GM18907 (cell line): Measurements from ENCODE around the gene TEX19.

Experiments used
- ATAC-seq: cut with Tn5 transposase; IDR thresholded peaks from one replicate; pipeline ENCODE4 v1.9.1; 2021; ENCODE audit warnings: mild to moderate bottlenecking, moderate library complexity; ENCODE audit not compliant: unreplicated experiment

Gene TEX19

DNA sequence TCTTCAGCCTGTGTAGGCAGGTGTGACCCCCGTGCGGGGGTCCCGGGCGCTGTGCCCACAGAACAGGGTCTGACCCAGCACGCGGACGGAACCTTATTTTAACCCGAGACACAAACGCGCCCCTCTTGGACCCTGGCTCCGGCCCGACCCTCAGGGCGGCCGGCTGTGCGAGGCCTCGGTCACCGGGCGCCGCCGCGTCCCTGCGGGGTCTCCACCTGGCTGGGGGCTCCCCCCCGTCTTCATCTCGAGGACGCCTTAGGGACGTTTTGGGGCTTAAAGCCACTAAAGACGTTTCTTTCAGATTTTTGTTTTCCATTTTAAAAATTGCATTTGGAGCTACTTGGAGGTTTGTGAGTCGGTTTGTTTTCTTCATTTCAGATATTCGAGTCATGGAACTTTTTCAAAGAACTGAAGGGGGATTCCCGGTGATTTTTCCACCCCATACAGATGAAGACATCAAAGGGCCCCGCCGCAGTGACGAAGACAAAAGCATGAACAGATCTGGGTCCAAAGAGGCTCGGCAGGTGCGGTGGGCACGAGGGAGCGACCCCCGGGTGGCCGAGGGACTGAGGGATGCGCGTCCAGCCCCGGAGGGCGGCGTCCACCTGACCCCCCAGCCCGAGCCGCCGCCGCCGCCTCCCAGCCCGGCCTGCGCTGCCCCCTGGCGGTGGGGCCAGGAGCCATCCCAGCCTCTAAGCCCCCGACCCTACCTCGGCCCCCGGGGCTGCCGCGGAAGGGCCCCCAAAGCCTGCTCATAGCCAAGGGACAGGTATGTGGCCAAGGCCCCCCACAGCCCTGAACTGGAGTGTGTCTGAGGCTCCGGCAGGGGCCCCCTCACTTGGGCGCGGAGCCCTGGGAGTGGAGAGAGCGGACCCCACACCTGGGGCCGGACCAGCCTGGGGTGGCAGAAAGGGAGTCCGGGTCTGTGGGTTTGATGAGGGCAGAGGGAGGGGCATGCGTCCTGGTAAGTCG lies 37.8 kb upstream of the TEX19 start:
- no peak for ATAC-seq

DNA sequence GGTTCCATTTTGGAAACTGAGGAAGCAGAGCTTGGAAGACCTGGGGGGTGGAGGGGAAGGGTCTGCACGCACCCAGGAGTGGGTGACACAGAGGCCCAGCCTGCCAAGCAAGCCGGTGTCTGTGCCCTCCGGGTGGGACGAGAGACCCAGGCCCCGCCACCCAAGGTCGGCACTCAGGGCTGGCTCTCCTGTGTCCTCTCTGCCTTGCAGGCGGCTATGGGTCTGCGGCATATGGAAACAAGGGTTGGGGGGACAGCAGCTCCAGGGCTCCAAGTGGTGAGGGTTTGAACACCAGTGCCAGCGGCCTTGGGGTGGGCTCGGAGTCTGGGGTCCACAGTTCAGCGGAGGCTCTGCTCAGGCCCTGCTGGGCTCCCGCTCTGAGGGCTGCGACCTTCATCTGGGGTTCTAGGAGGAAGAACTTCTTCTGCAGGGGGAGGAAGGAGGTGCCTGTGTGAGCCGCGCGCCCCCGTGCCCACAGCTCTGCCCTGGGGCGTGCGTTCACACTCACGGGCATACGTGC lies 37.0 kb upstream of the TEX19 start:
- ATAC-seq: no peak

DNA sequence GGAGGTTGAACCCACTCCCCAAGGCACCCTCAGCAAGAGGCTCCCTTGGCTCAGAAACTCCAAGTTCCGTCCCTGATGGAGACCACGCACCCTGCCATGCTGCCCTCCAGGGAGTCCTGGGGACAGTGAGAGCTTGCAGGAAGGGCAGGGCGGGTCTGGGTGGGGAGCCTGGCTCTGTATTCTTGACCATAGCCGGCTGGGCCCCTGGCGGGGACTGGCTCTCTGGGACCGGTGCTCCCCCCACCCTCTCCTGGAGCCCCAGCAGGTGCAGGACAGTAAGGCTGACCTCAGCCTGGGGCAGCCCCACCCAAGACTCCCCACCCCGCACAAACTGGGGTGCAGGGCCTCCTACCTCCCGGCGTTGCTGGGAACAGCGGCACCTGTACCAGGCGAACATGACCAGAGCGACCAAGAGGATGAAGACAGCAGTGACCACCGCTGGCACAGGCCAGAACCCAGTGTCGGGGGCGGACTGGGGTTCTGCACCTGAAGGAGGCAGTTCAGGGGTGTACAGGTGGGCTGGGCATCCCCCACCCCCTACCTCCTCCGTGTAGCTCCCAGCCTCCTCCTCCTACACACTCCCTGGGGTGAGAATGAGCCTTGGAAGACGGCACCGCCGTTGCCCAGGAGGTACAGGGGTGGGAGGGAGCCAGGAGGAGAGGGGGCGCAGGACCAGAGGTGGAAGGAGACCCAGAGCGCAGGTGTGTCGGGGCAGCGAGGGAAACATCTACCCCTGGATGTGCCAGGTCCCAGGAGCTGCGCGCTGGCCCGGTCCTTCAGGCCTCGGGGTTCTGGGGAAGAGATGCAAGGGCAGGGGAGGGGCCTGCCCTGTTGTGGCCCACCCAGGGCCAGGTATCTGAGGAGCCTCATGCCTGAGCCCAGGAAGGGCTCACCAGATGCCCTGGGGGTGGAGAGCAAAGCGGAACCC lies 36.3 kb upstream of the TEX19 start:
- no peak for ATAC-seq

DNA sequence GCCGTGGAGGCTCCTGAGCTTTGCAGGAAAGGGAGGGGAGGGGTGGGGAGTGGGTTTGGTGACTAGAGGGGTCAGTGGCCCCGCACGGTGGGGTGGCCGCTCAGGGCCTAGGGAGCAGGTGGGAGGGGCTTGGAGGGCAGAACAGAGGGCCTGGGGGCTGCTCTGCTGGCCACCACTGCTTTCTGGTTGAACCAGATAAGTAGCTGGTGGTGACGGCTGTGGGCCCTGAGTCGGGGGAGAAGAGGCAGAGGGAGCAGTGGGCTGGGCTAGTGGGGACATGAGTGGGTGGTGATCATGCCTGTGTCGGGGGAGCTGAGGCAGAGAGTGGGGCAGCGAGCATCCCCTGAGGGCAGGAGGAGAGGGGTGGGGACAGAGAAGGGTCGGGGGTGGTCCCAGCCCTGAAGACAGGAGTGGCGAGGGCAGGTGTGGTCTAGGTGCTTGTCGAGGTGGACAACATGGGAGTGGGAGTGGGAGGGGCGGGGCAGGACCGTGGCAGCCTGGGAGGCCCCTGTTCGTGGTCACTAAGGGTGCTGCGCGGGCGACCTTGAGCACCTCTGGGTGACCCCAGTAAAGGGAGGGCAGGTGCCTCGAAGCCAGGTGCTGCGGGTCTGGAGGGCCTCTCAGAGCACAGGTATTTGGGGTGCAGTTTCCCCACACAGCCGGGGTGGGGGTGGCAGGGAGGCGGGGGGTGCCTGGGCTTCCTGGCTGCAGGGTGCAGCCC lies 35.4 kb upstream of the TEX19 start:
- ATAC-seq: no peak

DNA sequence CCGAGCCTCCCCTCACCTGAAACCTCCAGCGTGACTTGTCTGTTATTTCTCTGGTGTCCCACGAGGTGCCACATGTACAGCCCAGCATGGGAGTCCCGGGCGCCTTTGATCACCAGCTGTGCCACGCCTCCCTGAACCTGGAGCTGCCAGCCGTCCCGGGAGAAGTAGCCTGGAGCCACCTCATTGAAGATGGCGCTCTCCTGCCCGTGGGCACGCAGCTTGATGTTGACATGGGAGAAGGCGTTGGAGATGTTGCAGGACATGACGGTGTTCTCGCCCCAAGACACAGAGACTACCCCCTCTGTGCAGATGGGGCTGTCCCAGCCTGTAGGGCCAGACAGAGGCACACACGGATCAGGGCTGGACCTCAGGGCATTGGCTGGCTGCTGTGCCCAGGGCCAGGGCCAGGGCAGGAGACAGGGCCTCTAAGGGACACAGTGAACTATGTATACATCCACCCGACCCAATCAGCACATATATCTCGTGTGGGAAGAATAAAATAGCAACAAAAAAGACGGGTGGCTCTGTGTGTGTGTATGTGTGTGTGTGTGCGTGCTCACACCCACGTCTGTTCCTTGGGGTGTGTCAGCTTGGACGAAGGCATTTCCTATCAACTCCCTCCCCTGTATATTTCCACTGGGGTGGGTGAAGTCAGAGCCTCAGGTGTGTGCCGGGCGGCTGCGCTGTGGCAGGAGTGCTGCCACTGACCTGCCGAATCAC lies 34.3 kb upstream of the TEX19 start:
- no peak for ATAC-seq

DNA sequence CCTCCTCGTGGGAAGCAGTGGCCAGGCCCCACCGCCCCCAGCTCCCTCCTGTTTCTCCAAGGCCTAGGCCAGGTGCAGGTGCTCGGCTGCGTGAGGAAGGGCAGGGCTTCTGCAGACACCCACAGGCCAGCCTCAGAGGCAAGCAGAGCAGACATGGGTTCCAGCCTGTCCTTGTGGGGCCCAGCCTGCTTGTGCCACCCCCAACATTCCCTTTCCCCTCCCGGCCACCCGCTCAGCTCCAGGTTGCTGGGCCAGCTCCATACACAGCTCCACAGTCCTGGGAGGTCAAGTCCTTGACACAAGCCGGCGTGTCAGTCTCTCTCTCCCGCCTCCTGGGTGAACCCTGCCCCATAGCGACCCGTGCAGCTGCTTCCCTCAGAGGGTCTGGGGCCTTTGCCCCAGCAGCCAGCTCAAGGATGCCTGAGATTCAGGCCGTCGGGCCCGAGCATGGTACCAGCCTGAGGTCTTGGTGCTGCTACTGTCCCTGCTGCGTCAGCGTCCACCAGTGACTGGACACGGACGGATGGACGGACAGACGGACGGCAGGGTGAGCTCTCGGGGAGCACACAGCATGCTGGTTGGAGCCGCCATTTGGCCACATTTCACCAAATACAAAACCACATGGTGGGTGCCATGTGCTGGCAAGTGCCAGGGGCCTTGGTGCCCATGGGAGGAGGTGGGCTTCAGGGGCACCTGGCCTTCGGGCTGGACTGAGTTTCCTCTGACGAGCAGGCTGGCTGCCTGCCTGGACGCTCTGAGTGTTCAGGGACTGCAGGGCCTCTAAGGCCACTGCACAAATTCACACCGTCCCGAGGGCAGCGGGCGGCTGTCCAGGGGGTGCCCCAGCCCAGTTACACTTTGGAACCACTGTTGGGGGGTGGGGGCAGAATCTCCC lies 33.5 kb upstream of the TEX19 start:
- ATAC-seq: no peak

DNA sequence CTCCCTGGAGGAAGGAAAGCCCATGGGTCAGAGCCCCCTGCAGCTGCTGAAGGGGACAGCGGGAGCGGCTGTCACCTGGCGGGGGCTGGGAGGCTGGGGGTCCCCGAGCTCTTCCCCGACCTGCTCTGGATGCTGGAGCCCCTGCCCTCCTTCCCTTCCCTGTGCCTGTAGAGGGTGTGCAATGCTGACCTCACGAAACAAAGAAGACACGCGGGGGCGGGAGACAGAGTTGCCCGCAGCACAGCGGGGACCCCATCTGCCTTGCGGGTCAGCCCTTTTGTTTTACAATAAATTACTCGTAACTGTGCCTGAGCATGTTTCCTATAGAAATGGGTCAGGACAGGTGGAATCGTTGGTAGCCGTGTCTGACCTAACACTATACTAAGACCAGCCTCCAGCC lies 31.8 kb upstream of the TEX19 start:
- ATAC-seq: no peak

DNA sequence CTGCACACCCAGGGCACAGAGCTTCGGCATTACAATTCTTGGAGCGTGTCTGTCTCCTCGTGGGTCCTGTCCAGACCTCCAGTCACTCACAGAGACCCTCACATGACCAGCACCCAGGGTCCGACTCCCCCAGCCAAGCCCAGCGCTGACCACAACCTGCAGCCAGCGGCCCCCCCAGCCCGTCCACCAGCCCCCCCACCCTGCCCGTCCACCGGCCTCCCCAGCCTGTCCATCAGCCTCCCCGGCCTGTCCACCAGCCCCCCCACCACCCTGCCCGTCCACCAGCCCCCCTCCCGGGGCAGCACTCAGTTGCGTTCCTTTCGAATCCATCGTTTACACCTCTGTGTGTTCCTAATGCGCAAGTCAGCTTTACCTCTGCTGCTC lies 31.3 kb upstream of the TEX19 start:
- ATAC-seq: no peak

DNA sequence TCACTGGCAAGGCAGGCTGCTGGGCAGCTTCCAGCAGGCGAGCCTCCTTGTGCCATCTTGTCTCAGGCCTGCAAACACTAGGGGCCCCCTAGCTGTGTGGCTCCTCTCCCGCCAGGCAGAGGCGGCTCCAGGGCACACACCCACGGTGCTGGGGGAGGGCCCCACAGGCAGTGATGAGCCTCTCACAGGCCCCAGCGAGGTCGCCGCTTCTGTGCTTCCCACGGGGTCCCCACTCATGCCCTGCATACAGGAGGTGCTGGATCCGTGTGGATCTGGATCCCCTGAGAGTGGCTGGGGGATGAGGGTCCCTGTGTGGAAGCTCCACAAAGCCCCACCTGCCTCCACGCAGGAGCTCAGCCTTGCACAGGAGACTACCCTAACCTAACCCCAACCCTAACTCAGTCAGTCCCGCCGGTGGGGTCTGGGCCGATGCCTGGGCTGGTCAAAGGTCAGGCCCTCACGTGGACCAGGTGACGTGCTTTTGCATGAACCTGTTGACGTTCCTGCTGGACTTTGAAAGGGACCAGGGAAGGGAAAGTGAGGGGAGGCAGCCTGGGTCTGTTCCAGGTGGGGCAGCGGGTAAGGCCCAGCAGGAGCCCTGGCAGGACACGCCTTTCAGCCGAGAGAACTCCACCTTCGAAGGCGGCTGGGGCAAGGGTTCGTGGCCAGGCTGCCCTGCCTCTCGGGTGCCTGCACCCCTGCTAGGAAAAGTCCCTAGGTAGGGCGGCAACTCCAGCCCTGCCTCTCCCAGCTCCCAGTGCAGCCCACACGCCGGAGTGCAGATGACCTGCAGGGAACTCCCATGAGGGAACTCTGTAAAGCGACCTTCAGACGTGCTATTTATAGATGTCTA lies 30.7 kb upstream of the TEX19 start:
- ATAC-seq: no peak

DNA sequence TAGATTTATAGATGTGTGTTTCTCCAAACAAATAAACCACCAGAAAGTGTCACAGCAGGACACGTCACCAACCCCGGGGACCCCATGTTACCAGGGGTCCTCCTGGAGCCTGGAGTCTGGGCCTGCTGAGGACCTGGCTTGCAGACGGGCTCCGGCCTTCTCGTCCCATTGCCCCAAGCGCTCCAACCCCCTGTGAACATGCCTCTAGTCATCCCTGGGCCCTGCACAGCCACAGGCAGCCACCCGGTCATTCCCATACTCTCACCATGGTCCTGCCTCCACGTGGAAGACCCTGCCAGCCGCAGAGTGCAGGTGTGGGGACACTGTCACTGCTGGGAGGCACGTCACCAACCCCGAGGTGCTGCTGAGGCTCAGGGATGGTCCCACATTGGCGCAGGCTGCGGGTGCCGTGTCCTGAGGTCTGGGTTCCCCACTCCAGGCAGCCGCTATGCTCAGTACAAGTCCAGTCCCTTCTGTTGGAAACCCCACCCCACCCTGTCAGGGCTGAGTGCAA lies 30.0 kb upstream of the TEX19 start:
- ATAC-seq: no peak

DNA sequence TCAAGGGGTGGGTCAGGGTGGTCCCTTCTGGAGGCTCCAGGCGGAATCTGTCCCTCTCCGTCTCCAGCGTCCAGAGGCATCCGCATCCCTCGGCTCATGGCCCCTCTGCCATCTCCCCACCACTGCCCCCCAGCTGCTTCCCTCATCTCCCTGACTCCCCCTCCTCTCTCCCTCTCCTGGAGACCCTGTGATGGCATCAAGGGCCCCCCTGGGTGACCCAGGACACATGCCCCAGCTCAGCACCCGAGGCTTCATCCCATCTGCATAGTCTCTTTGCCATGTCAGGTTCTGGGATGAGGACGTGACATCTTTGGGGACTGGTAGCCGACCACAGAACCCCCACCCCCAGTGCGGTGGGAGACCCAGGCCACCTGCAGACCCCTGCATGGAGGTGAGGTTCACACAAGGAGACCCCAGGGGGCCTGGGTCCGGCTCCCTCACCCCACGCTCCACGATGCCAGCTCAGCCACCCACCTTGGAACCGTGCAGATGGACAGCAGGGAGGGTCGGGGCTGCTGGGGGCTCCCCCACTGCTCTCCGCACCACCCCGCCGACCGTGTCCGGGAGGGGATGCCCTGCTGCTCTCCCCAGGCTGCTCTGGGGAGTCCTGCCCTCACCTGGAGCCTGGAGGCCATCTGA lies 29.2 kb upstream of the TEX19 start:
- ATAC-seq: no peak

DNA sequence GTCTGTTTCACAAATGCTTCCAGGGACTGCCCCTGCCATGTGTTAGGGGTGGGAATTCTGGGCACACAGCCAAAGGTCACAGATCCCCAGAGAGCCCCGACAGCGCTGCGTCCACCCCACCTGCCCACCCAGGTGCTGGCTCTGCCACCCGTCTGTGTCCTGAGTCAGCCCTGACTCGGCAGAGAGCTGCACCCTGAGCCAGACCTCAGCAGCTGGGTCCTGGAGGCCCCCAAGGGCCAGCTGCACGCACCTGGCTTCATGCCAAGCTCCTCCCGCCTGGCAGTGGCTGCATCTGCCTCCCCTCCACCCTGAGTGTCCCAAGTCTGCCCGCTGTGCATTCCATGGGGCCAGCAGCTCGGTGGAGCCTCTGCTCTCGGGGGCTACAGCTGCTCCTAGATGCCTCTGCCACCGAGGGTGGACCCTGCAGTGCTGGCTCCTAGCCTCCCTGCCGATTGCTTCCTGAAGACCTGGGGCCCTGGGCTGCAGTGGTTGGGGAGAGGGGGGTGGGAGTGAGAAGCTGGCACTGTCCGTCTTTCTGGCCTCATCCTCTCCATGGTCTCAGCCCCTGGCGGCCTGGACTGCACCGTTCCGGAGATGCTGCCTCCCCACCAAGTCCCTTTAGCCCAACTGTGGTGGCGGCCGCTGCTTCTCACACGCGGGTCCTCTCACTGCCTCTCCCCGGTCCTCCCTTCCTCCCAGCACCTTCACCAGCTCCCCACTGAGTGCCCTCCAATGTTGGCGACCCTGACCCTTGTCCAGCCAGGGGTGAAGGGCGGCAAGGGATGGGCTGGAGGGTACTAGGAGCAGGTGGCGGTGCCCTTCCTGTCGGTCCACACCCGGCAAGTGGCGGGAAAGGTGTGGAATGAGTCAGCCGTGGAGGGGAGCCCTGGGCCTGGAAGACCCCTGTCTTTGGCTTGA lies 28.5 kb upstream of the TEX19 start:
- no peak for ATAC-seq

DNA sequence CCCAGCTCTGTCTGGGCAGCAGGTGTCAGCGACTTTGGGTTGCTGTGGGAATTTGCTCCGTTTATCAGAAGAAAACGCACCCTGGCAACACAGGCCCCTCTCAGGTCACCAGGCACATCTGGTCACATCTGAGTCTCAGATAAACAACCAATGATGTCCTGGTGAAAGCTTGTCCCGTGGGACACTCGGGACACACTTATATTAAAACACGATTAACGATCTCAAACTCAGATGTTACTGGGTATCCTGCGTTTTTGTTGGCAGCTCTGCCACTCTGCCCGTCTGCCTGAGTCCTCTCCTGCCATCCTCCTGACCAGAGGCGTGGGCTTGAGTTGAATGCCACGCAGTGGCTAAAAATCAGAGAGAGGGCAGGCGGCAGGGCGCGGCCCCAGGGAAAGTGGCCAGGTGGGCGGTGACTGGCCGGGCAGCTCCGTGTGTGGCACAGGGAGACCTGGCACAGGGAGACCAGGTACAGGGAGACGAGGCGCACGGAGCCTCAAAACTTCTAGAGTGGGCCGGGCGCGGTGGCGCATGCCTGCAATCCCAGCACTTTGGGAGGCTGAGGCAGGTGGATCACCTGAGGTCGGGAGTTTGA lies 27.6 kb upstream of the TEX19 start:
- ATAC-seq: no peak

DNA sequence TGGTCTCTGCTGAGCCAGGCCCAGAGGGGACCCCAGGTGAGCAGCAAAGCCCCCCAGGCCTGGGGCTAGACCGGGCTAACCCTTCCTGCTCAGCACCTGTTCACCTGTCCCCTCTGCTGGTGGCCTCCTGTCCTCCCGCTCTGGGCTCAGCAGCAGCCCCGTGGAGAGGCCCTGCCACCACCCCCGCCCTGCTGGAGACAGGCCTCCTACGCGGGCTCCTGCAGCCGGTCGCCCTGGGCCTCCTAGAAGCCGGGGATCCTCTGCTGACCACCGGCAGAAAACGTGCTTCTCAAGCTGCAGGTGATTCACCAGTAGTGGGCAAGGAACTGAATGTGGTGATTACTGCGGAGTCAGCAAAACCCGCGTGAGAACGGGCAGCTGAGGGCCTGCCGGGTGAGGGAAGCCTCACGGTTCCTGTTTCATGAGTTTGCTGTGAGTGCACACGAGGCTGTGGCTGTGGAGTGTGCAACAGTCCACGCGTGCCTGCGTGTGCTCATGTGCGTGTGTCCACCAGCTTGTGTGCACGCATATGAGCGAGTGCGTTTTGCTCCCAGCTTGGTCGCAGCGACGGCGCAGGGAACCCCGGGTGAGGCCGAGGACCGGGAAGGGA lies 26.3 kb upstream of the TEX19 start:
- ATAC-seq: no peak

DNA sequence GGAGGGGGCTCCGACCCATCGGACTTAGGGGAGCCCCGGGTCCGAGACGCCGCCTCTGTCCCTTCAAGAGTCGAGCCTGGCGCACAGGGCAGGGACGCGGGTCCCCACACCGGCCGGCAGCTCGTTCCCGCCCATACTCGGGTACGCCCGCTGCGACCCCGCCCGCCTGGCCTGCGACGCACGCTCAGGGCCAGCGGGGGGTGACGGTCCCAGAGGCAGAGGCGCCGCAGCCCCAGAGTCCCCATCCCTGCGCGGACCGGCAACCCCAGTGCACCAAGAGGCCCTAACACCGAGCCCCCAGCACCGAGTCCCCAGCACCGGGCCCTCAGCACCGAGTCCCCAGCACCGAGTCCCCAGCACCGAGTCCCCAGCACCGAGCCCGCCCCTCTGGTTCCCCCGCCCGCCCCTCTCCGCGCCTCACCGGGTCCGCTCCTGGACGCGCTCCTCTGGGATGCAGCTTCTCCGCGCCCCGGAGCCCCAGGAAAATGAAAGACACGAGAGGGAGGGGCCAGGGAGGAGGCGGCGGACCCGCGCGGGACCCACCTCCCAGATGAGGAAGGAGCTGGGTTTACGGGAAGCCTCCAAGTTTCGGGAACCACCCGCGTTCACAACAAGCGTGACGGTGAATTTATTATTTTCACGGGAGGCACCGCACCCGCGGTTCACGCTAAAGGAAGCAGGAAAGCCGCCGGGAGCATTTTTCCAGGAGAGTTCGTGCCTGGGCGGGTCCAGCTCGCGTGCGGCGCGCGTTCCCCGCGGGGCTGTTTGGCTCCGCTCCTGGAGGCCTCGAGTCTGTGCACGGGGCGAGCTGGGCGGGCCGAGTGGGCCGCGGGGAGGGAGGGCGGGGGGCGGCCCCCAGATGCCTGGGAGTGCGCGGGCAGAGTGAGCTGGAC lies 25.5 kb upstream of the TEX19 start, which contains the start of gene SECTM1:
TSS of gene SECTM1 (minus strand) at position 488 of the 893 bp plus-strand sequence. CDS start 6,526 bp downstream, outside the sequence.
- ATAC-seq: no peak
